Keratinocyte (primary cell): Measurements from ENCODE around the gene IFT52. TPM values are rescaled to one million over a fixed set of nuclear protein-coding genes. Genes with fewer than 3 reads are reported as not detected.

Source experiments
- DNase-seq: peaks from one replicate; pipeline ENCODE4 v3.0.0-alpha.2; 2011; ENCODE audit warnings: low read depth, missing footprints, low spot score
- FAIRE-seq: peaks from 2 replicates; lab custom pipeline; 2011; peaks lifted over from hg19 to GRCh38; lab: Jason Lieb, UNC
- H2AFZ ChIP-seq: 2 replicates; pipeline ENCODE4 v1.6.0; 2012; ENCODE audit warnings: low read length, control low read depth, inconsistent platforms; ENCODE audit not compliant: control insufficient read depth
- H3K27ac ChIP-seq: 2 replicates; pipeline ENCODE4 v1.5.1; 2011; ENCODE audit warnings: low read length; ENCODE audit not compliant: control insufficient read depth, insufficient read depth
- H3K27me3 ChIP-seq: 3 replicates; pipeline ENCODE4 v1.6.0; 2011; ENCODE audit warnings: low read length; ENCODE audit not compliant: control insufficient read depth, insufficient read depth; ENCODE audit errors: extremely low read depth
- H3K36me3 ChIP-seq, 2 experiments: 2 replicates in 1 of 2; 3 replicates in 1 of 2; pipeline ENCODE4 v1.5.1; 2011; ENCODE audit warnings: low read length in 2 of 2, mild to moderate bottlenecking in 1 of 2; ENCODE audit not compliant: control insufficient read depth in 2 of 2, insufficient read depth in 2 of 2; ENCODE audit errors: extremely low read depth in 1 of 2
- H3K4me1 ChIP-seq: 3 replicates; pipeline ENCODE4 v1.5.1; 2011; ENCODE audit warnings: low read length; ENCODE audit not compliant: control insufficient read depth, insufficient read depth; ENCODE audit errors: extremely low read depth
- H3K4me2 ChIP-seq: 3 replicates; pipeline ENCODE4 v1.6.0; 2011; ENCODE audit warnings: low read depth, low read length; ENCODE audit not compliant: control insufficient read depth, insufficient read depth; ENCODE audit errors: extremely low read depth
- H3K4me3 ChIP-seq, 3 experiments: fragments of 200-600 bp in 1 of 3; sonication (generic) in 1 of 3; 2 replicates in 2 of 3; 3 replicates in 1 of 3; pipeline ENCODE4 v1.5.1; 2011 to 2016; ENCODE audit warnings: low read length in 3 of 3, mild to moderate bottlenecking in 3 of 3, control low read depth in 2 of 3, inconsistent platforms in 1 of 3, low read depth in 1 of 3, mixed read lengths in 1 of 3, mixed run types in 1 of 3, moderate library complexity in 1 of 3; ENCODE audit not compliant: control insufficient read depth in 2 of 3, insufficient read depth in 2 of 3; ENCODE audit errors: extremely low read depth in 1 of 3
- H3K79me2 ChIP-seq: 2 replicates; pipeline ENCODE4 v1.6.0; 2012; ENCODE audit warnings: low read length; ENCODE audit not compliant: control insufficient read depth, insufficient read depth
- H3K9ac ChIP-seq: 3 replicates; pipeline ENCODE4 v1.6.0; 2011; ENCODE audit warnings: low read length; ENCODE audit not compliant: control insufficient read depth, insufficient read depth; ENCODE audit errors: extremely low read depth
- H3K9me1 ChIP-seq: 3 replicates; pipeline ENCODE4 v1.6.0; 2011; ENCODE audit warnings: low read length; ENCODE audit not compliant: control insufficient read depth, insufficient read depth; ENCODE audit errors: extremely low read depth
- H3K9me3 ChIP-seq: 2 replicates; pipeline ENCODE4 v1.5.1; 2012; ENCODE audit warnings: low read depth, low read length; ENCODE audit not compliant: control insufficient read depth
- H4K20me1 ChIP-seq: 3 replicates; pipeline ENCODE4 v1.6.0; 2011; ENCODE audit warnings: low read length; ENCODE audit not compliant: control insufficient read depth, insufficient read depth; ENCODE audit errors: extremely low read depth
- EZH2 ChIP-seq: IDR thresholded peaks from one replicate; pipeline ENCODE4 v1.6.1; 2012; ENCODE audit warnings: inconsistent platforms, mild to moderate bottlenecking, low read length, moderate library complexity
- dilution Hi-C: fragments of 300-500 bp; cut with MboI; formaldehyde crosslinking; loops from one replicate; pipeline ENCODE4 v1.7.0; 2020; ENCODE audit warnings: low sequenced_read_pairs; ENCODE audit not compliant: extremely low pct_ligation_motif_present
- polyA plus RNA-seq, 5 experiments: library from polyadenylated mRNA; depleted of rRNA in 3 of 5; stranded (reverse) in 3 of 5; stranded (forward) in 1 of 5; unstranded in 1 of 5; fragments of >200 nt; gene quantifications; 1 replicate in 1 of 5; 2 replicates in 3 of 5; 3 replicates in 1 of 5; pipeline versions ENCODE4 v1.2.1 to v1.2.3, GENCODE V29; 2011 to 2012; ENCODE audit warnings: missing spikeins in 2 of 5, low read depth in 1 of 5, low replicate concordance in 1 of 5
- TF ChIP-seq, protein P1 (sequence below), 3 experiments: IDR thresholded peaks in 1 of 3; conservative IDR thresholded peaks in 1 of 3; optimal IDR thresholded peaks in 1 of 3; 2 replicates in 2 of 3; 3 replicates in 1 of 3; pipeline versions ENCODE3 to v1.5.1; 2011; ENCODE audit warnings: low read length in 3 of 3, mild to moderate bottlenecking in 3 of 3, moderate library complexity in 2 of 3, control low read depth in 1 of 3, inconsistent platforms in 1 of 3; ENCODE audit not compliant: insufficient read depth in 2 of 3; ENCODE audit errors: extremely low read depth in 1 of 3

The IFT52 gene
- polyA plus RNA-seq, 1 donor (not counting 4 experiments of a cell fraction or from before 2014, with no cell fraction given): 22.8 TPM

DNA sequence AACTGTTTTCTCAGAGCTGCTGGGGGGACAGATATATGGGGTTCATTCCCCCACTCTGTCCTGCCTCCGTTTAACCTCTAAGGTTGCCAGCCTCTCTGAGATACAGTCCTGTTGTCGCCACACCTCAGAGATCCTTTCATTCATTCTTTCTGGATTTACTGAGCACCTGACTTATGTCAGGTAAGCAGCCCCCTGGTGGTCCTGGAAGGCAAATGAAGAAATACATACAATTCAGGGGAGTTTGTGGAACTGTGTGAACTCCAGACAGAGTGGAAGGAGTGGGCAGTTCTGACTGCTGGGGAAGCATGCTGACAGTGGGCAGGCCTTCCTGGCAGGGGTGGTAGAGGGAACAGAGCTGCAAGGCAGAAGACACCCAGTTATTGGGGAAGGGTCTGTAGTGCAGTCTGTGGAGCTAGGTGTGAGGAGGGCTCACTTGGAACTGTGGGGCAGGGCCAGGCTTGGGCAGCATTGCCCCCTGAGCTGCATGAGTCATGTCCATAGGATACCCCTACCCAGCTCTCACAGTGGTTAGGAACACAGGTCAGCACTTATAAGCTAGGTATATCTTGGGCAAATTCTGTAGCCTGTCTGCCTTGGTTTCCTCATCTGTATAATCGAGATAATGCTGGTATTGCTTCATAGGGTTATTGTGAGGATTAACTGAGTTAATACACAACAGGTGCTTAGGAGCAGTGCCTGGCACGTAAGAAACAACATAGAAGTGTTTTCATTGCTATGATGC is 44.7 kb upstream of the IFT52 start:
- no peaks in the 10 kb centered on the region for H3K9me3 ChIP-seq
- no peaks in the 10 kb centered on the region for H3K9me1 ChIP-seq
- no peaks in the 10 kb centered on the region for H3K79me2 ChIP-seq
- no peak overlapping the region for H3K9ac ChIP-seq
- TF ChIP-seq, protein P1, sequence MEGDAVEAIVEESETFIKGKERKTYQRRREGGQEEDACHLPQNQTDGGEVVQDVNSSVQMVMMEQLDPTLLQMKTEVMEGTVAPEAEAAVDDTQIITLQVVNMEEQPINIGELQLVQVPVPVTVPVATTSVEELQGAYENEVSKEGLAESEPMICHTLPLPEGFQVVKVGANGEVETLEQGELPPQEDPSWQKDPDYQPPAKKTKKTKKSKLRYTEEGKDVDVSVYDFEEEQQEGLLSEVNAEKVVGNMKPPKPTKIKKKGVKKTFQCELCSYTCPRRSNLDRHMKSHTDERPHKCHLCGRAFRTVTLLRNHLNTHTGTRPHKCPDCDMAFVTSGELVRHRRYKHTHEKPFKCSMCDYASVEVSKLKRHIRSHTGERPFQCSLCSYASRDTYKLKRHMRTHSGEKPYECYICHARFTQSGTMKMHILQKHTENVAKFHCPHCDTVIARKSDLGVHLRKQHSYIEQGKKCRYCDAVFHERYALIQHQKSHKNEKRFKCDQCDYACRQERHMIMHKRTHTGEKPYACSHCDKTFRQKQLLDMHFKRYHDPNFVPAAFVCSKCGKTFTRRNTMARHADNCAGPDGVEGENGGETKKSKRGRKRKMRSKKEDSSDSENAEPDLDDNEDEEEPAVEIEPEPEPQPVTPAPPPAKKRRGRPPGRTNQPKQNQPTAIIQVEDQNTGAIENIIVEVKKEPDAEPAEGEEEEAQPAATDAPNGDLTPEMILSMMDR (optimal IDR thresholded peaks at IDR 0.05 in 1 of 3, IDR thresholded peaks at IDR 0.05 in 1 of 3, conservative IDR thresholded peaks at IDR 0.05 in 1 of 3; ENCODE audit: extremely low read depth in 1 of 3, insufficient read depth in 2 of 3, low read length in 3 of 3): no peak
- TF ChIP-seq EZH2: no peak
- FAIRE-seq: no peak
- no peak overlapping the region for H3K4me2 ChIP-seq
- no peak overlapping the region for H3K27ac ChIP-seq
- no peaks in the 10 kb centered on the region for H3K27me3 ChIP-seq
- peaks cover 0 to 4% of the 10 kb centered on the region in 2 experiments for H3K36me3 ChIP-seq
- H4K20me1 ChIP-seq: no peaks in the 10 kb centered on the region
- DNase-seq: no peak
- no peak overlapping the region for H3K4me3 ChIP-seq
- no peaks in the 10 kb centered on the region for H3K4me1 ChIP-seq
- dilution Hi-C loops: no loop called here
- H2AFZ ChIP-seq: no peak overlapping the region

DNA sequence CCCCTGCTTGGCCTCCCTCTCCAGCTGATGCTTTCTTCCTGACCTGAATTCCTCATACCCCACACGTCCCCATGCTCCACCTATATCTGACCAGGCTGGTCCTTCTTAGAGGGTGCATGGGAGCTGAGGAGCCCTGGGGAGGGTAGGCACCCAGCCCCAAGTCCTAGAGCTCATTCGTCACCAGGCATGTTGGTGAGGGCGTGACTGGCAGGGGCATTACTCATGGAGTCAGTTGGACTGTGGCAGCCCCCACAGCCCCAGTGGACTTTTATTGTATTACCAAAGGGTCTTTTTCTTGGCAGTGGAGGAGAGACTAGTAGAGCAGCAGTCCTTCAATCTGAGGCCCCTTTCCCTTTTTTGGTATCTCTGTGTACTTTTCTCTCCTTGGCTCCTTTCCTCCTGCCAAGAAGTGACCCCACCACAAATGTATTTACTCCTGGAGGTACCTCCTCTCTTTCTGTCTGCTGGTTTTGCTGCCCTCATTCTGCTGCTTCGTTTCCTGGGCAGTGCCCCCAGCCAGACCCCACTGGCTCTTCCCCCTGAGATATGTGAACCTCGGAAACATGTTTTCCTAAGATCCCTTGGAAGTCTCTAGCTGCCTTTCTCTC is 42.4 kb upstream of the IFT52 start:
- dilution Hi-C loops: no loop called here
- FAIRE-seq (no peak), DNase-seq (no peak)
- Histone ChIP-seq H3K4me3 (no peak overlapping the region), H3K27ac (no peak overlapping the region), H4K20me1 (no peaks in the 10 kb centered on the region), H3K9ac (no peak overlapping the region), H3K9me3 (no peaks in the 10 kb centered on the region), H3K9me1 (no peaks in the 10 kb centered on the region), H3K79me2 (no peaks in the 10 kb centered on the region), H3K36me3 (peaks cover 0 to 4% of the 10 kb centered on the region in 2 experiments), H3K4me1 (no peaks in the 10 kb centered on the region), H2AFZ (no peak overlapping the region), H3K27me3 (no peaks in the 10 kb centered on the region), H3K4me2 (no peak overlapping the region)
- TF ChIP-seq, protein P1 (optimal IDR thresholded peaks at IDR 0.05 in 1 of 3, IDR thresholded peaks at IDR 0.05 in 1 of 3, conservative IDR thresholded peaks at IDR 0.05 in 1 of 3; ENCODE audit: extremely low read depth in 1 of 3, insufficient read depth in 2 of 3, low read length in 3 of 3): no peak
- no peak for TF ChIP-seq EZH2
